Kidney epithelial cell (primary cell): ENCODE data around the gene C1orf52. TPM values are rescaled to one million over a fixed set of nuclear protein-coding genes. Genes with fewer than 3 reads are reported as not detected.

Experiments used
- DNase-seq: peaks from one replicate; pipeline ENCODE4 v3.0.0-alpha.2; 2010; ENCODE audit warnings: low read depth
- H3K27me3 ChIP-seq: 2 replicates; pipeline ENCODE4 v1.6.0; 2011; ENCODE audit warnings: low read length; ENCODE audit not compliant: control insufficient read depth, insufficient read depth
- H3K36me3 ChIP-seq: 2 replicates; pipeline ENCODE4 v1.5.1; 2011; ENCODE audit warnings: low read length; ENCODE audit not compliant: control insufficient read depth, insufficient read depth
- H3K4me3 ChIP-seq: 2 replicates; pipeline ENCODE4 v1.5.1; 2011; ENCODE audit warnings: low read depth, mild to moderate bottlenecking, control low read depth, low read length
- CTCF ChIP-seq: IDR thresholded peaks from 2 replicates; pipeline ENCODE4 v1.5.1; 2011; ENCODE audit warnings: mild to moderate bottlenecking, moderate library complexity, low read length, control low read depth, inconsistent platforms; ENCODE audit not compliant: insufficient read depth, poor library complexity, severe bottlenecking
- total RNA-seq: library from RNA; depleted of rRNA; stranded (reverse); fragments of >200 nt; gene quantifications from 2 replicates; pipeline ENCODE4 v1.2.3, GENCODE V29; 2015

C1orf52 gene
- total RNA-seq, 1 donor from 2014 or later = 14.1 TPM

- peak; percentile 23 for TF ChIP-seq CTCF
- Histone ChIP-seq H3K27me3 (no peaks in the 10 kb centered on the region), H3K4me3 (no peak overlapping the region), H3K36me3 (no peaks in the 10 kb centered on the region)
- no peak for DNase-seq
Measured at GRCh38 chr1:85282424-85282823, 23.0 kb upstream of the C1orf52 start.

GRCh38 chr1:85280636-85281035 lies 21.2 kb upstream of the C1orf52 start:
- Histone ChIP-seq H3K36me3 (no peaks in the 10 kb centered on the region), H3K27me3 (no peaks in the 10 kb centered on the region), H3K4me3 (no peak overlapping the region)
- no peak for DNase-seq
- TF ChIP-seq CTCF = no peak

- Histone ChIP-seq H3K27me3 (no peaks in the 10 kb centered on the region), H3K36me3 (no peaks in the 10 kb centered on the region), H3K4me3 (no peak overlapping the region)
- TF ChIP-seq CTCF = no peak
- no peak for DNase-seq
Measured at GRCh38 chr1:85279458-85280080, 20.1 kb upstream of the C1orf52 start.

- TF ChIP-seq CTCF = no peak
- H3K4me3 ChIP-seq = no peak overlapping the region
Measured at GRCh38 chr1:85278853-85279314, 19.4 kb upstream of the C1orf52 start.

GRCh38 chr1:85277802-85278201 lies 18.3 kb upstream of the C1orf52 start:
- TF ChIP-seq CTCF = no peak

More at GRCh38 chr1:85278853-85279314, 19.4 kb upstream of the C1orf52 start:
- peak; percentile 95 for DNase-seq
- H3K36me3 ChIP-seq = no peaks in the 10 kb centered on the region
- H3K27me3 ChIP-seq = no peaks in the 10 kb centered on the region

More at GRCh38 chr1:85277802-85278201, 18.3 kb upstream of the C1orf52 start:
- Histone ChIP-seq H3K36me3 (no peaks in the 10 kb centered on the region), H3K27me3 (no peaks in the 10 kb centered on the region), H3K4me3 (no peak overlapping the region)
- DNase-seq = no peak
